ENCODE data around the gene ARHGAP11A. TPM values are rescaled to one million over a fixed set of nuclear protein-coding genes. Genes with fewer than 3 reads are reported as not detected.
A peak's percentile ranks its signal among the peaks of the same experiment; 100 is the strongest.

ARHGAP11A gene
- total RNA-seq, 1 donor from 2014 or later: 4.0 TPM

DNA sequence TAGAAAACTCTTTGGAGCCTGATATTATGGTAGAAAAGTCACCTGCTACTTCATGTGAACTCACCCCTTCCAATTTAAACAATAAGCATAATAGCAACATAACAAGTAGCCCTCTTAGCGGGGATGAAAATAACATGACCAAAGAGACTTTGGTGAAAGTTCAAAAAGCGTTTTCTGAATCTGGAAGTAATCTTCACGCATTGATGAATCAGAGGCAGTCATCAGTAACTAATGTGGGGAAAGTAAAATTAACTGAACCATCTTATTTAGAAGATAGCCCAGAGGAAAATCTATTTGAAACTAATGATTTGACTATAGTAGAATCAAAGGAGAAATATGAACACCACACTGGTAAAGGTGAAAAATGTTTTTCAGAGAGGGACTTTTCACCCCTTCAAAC is 21.1 kb downstream of the ARHGAP11A start:
- DNase-seq (no peak), ATAC-seq (no peak)
- no peak overlapping the region for H3K27ac ChIP-seq

GRCh38 chr15:32636908-32637567 is 21.7 kb downstream of the ARHGAP11A start:
- Histone ChIP-seq H3K4me1 (no peaks in the 10 kb centered on the region), H3K4me3 (no peak overlapping the region), H3K9me3 (no peaks in the 10 kb centered on the region), H3K27me3 (peaks cover 9% of the 10 kb centered on the region), H3K27ac (no peak overlapping the region), H3K36me3 (no peaks in the 10 kb centered on the region)
- TF ChIP-seq, protein P1, sequence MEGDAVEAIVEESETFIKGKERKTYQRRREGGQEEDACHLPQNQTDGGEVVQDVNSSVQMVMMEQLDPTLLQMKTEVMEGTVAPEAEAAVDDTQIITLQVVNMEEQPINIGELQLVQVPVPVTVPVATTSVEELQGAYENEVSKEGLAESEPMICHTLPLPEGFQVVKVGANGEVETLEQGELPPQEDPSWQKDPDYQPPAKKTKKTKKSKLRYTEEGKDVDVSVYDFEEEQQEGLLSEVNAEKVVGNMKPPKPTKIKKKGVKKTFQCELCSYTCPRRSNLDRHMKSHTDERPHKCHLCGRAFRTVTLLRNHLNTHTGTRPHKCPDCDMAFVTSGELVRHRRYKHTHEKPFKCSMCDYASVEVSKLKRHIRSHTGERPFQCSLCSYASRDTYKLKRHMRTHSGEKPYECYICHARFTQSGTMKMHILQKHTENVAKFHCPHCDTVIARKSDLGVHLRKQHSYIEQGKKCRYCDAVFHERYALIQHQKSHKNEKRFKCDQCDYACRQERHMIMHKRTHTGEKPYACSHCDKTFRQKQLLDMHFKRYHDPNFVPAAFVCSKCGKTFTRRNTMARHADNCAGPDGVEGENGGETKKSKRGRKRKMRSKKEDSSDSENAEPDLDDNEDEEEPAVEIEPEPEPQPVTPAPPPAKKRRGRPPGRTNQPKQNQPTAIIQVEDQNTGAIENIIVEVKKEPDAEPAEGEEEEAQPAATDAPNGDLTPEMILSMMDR (IDR thresholded peaks at IDR 0.05): no peak
- intact Hi-C loops (cut with DNase I): no loop called here
- no peak for ATAC-seq
- DNase-seq: no peak

More for the DNA sequence above, 21.1 kb downstream of the ARHGAP11A start:
- Histone ChIP-seq H3K4me1 (no peaks in the 10 kb centered on the region), H3K4me3 (no peak overlapping the region), H3K9me3 (no peaks in the 10 kb centered on the region), H3K36me3 (no peaks in the 10 kb centered on the region), H3K27me3 (peaks cover 3% of the 10 kb centered on the region)
- intact Hi-C loops (cut with DNase I): no loop called here
- TF ChIP-seq, protein P1 (IDR thresholded peaks at IDR 0.05): no peak

DNA sequence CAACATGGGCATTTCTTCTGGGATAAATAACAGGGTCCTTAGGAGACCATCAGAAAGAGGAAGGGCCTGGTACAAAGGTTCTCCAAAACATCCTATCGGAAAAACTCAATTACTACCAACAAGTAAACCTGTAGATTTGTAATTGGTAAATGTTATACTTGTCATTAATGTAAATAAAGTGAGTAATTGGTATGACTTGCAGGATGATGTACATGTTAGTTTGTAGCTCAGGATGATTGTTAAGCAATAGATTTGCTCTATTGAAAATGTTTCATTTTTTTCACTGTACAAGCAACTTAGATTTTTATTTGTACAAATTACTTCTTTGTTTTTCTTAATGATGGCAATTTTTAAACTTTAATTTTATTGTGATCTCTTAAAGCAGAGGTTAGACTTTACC is 22.4 kb downstream of the ARHGAP11A start:
- Histone ChIP-seq H3K4me3 (no peak overlapping the region), H3K36me3 (no peaks in the 10 kb centered on the region), H3K27ac (no peak overlapping the region), H3K9me3 (no peaks in the 10 kb centered on the region), H3K4me1 (no peaks in the 10 kb centered on the region), H3K27me3 (peaks cover 12% of the 10 kb centered on the region)
- TF ChIP-seq, protein P1 (IDR thresholded peaks at IDR 0.05): no peak
- intact Hi-C loops (cut with DNase I): no loop called here
- DNase-seq (no peak), ATAC-seq (no peak)

GRCh38 chr15:32641517-32642059 is 26.3 kb downstream of the ARHGAP11A start, which contains the start of gene SCG5:
SCG5 (plus strand) TSS chr15:32641710; CDS start chr15:32643593, 1,883 bp downstream.
- H3K4me1 ChIP-seq: no peaks in the 10 kb centered on the region
- H3K36me3 ChIP-seq: no peaks in the 10 kb centered on the region
- DNase-seq: peak; percentile 73
- intact Hi-C loops (cut with DNase I): no loop called here
- no peak within 1 kb of the TSS for H3K4me3 ChIP-seq
- no peaks in the 10 kb centered on the region for H3K9me3 ChIP-seq
- TF ChIP-seq, protein P1 (IDR thresholded peaks at IDR 0.05): no peak
- H3K27me3 ChIP-seq: peaks cover 20% of the 10 kb centered on the region
- ATAC-seq: peak; percentile 72
- no peak within 1 kb of the TSS for H3K27ac ChIP-seq

- intact Hi-C loops (cut with DNase I): no loop called here
- DNase-seq (no peak), ATAC-seq (no peak)
- Histone ChIP-seq H3K27ac (no peak overlapping the region), H3K27me3 (peaks cover 20% of the 10 kb centered on the region), H3K9me3 (no peaks in the 10 kb centered on the region), H3K36me3 (no peaks in the 10 kb centered on the region), H3K4me1 (no peaks in the 10 kb centered on the region), H3K4me3 (no peak overlapping the region)
- TF ChIP-seq, protein P1 (IDR thresholded peaks at IDR 0.05): no peak
These were observed 27.5 kb downstream of the ARHGAP11A start for GRCh38 chr15:32642667-32643435.
